NCI-H1092 (cell line): ENCODE results near the gene TPO.
"Not testable (repeated sequence)": the region's sequence is repeated elsewhere in the genome, so short reads cannot be mapped to it uniquely, and the experiment has no call there.

Experiments
- DNase-seq: peaks from one replicate; lab custom pipeline; 2025; lab: John Stamatoyannopoulos, UW

Gene TPO

DNA sequence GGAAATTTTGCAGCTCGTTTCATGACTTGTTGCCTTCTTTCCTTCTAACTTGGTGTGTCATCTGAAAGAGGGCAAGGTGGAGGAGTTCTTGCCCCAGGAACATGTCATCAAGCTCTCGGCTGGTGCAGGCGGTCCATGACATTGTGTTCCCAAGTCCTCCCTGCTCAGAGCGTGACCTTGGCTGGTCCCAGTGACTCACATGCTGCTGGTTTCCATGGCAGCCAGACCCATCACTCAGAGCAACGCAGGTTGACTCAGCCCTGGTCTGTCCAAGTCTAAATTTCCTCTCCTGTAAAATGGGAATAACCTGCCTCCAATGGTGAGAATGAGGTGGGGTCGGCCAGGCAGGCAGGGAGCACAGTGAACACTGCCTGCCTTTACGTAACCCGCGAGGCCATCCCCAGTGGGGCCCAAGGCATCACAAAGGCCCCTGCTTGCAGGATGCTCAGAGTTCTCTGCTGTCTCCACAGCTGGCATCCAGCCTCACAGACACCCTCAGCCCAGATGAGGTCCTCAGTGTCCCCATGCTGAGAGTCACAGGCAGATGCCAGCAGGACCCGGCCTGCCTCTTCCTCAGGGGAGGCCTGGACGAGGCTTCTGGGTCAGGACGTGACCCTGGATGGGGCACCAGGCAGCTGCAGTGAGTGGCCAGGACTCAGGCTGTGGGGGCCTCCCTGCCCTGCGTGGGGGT lies 143.7 kb downstream of the TPO start:
- no peak for DNase-seq

- no peak for DNase-seq
Observed at GRCh38 chr2:1557467-1557820, 144.2 kb downstream of the TPO start.

DNA sequence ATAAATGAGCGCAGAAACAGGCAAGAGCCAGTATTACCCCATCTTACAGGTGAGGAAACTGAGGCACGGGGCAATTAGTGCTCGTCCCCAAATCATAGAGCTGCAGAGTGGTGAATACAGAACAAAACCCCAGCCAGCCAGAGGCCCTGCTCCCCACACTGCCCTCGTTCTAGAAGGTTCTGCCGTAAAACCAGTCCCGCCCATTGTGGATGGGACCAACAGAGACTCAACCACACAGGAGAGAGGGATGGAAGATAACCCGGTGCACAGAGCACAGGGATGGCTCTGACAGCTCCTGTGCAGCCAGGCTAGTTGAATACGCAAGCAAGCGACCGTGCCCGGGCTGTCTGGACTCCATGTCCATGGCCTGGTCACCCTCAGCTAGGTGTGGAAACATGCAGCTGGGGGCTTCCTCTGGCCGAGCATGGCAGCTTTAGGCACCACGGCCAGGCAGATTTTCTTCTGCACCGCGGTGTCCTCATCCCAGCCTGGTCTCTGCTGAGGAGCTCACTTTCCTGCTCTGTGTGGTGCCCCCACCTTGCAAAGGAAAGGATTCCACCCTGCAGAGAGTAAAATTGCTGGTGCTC lies 146.4 kb downstream of the TPO start:
- DNase-seq = no peak

GRCh38 chr2:1561259-1561658 lies 148.0 kb downstream of the TPO start:
- DNase-seq = no peak

DNA sequence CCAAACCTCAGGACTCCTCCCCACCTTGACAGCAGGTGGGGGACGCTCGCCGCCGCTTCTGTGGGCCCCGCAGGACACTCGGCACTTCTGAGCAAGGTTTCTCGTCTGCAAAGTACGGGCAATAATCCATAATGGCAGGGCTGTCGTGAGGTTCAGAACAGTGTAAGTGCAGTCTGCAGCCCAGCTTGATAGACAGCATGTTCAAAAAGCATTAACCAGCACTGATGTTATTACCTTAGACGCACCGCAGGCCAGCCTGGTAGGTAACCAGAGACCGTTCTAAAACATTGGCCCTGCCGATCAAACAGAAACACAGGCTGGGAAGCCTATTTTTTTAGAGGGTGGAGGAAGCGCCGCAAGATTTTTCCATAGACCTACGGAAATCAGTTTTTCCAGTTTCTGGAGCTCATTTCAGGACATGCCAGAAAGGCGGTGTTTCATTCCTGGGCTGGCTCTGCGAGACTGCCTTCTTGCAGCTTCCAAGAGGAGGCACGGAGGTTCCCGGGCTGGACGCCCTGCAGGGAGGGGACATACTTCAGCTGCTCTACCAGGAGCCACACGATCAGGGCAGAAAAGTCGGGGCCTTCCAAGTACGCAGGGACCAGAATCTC lies 148.7 kb downstream of the TPO start:
- no peak for DNase-seq

GRCh38 chr2:1563084-1563857 lies 150.0 kb downstream of the TPO start:
- no peak for DNase-seq

GRCh38 chr2:1563943-1564891 lies 151.0 kb downstream of the TPO start:
- DNase-seq = no peak

DNA sequence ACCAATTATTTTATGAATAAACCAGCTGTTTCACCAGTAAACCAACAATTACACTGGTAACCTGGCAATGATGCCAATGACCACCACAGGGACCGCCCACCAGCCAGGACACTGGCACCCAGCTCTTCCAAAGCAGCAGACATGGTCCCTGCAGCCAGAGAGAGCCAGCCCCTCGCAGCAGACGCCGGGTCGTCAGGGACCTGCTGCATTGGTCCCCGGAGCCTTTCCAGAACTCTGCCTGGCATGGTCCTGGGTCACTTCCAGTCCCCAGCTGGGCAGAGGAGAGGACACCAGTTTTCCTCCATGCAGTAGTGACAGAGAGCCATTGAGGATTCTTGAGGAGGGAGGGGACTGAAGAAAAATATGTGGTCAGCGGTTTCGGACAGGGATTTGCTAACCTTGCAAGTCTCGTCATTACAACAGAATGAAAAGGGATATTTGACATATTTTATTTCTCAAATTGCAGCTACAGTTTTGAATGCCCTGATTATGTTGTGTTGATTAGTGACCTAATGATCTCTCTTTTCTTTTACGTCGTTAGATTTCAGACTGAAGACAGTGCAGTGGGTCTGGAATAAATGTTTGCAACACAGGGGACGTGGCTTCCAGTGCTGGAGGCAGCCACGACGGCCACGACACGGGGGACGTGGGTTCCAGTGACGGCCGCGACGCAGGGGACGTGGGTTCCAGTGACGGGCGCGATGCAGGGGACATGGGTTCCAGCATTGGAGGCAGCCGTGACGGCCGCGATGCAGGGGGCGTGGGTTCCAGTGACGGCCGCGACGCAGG lies 154.5 kb downstream of the TPO start:
- no peak for DNase-seq

- not testable (repeated sequence) for DNase-seq
Observed at GRCh38 chr2:1568345-1568668, 155.0 kb downstream of the TPO start.

DNA sequence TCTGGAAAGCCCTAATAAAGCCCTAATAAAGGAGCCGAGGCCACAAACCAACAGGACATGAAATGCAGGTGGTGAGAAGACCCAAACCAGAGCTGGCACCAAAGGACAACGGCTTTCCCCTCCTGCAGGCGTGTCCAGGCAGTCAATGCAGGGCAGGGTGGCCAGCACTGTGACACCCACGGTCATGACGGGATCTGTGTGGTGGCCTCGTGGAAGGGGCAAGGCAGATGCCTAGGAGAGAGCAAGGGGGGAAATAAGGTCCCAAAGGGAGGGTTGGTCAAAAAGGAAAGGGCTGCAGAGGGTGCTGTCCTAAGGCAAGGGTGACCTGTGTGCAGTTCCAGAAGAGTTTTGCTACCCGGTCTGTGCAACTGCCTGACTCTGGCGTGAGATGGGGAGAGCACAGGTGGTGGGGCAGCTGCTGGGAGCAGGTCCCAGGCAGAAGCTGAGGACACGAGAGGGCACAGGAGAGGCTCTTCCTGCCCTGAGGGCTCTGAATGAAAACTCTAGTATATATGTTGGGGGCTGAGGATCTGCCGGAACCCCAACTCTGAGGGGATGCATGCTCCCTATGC lies 156.7 kb downstream of the TPO start:
- no peak for DNase-seq

DNA sequence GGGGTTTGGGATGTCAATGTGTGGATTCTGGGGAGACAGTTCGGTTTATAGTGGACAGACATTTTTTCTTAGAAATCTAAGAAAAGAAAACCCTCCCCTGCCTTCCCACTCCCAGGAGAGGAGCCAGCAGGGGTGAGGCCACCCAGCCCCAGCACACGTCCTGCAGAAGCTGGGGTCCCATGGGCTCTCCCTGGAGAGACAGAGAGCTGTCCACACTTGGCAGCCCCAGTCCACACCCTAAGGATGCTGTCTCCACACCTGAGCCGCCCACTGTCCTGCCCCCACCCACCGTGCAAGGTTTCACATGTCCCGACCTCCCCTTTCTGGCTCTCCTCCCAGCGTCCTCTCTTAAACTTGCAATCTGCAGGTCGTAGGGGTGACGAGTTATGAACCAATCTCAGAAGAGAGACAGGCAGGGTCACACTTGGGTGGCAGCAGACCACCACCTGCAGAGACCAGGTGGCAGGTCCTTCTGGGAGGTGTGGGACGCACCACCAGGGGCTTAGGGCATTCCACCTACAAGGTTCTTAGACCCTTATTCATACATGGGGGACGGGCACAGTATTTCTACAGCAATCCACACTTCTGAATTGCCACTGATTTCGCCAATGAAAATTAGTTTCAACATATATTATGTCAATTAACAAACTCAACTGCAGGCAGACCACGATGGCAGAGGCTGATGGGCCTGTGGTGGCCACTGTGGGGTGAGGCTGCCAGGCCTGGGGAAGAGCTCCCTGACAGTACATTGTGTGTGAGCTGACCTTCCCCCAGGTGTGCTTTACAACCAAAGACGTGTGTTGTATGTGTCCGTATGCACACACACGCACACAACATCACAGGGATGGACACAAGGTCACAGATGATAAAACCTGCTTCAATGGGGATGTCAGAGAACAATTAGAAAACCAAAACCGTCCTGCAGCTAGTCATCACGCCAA lies 158.5 kb downstream of the TPO start:
- DNase-seq = no peak

DNA sequence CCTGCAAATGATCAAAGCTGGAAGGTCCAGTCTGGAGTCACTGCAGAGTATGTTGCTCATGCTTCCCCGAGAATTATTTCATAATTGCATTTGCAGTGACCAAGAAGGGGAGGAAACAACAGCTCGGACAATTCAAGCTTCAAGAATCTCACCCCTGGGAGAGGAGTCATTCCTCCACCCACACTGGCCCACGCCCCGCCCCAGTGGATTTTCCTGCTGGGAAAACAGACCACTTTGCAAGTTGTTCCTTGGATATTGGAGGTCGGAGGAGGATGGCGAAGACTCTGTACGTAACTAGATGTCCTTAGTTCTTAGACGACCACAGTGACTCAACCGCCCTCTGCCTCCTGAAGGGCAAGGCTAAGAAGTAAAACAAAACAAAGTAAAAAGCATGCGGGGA lies 159.4 kb downstream of the TPO start:
- DNase-seq = no peak

GRCh38 chr2:1577846-1578245 lies 164.6 kb downstream of the TPO start:
- DNase-seq = no peak

DNA sequence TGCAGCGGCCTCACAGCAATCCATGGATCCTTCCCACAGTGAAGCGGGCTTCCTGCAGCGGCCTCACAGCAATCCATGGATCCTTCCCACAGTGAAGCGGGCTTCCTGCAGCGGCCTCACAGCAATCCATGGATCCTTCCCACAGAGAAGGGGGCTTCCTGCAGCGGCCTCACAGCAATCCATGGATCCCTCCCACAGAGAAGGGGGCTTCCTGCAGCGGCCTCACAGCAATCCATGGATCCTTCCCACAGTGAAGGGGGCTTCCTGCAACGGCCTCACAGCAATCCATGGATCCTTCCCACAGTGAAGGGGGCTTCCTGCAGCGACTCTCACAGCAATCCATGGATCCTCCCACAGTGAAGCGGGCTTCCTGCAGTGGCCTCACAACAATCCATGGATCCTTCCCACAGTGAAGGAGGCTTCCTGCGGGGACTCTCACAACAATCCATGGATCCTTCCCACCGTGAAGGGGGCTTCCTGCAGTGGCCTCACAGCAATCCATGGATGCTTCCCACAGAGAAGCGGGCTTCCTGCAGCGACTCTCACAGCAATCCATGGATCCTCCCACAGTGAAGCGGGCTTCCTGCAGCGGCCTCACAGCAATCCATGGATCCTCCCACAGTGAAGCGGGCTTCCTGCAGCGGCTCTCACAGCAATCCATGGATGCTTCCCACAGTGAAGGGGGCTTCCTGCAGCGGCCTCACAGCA lies 168.1 kb downstream of the TPO start:
- DNase-seq = not testable (repeated sequence)

DNA sequence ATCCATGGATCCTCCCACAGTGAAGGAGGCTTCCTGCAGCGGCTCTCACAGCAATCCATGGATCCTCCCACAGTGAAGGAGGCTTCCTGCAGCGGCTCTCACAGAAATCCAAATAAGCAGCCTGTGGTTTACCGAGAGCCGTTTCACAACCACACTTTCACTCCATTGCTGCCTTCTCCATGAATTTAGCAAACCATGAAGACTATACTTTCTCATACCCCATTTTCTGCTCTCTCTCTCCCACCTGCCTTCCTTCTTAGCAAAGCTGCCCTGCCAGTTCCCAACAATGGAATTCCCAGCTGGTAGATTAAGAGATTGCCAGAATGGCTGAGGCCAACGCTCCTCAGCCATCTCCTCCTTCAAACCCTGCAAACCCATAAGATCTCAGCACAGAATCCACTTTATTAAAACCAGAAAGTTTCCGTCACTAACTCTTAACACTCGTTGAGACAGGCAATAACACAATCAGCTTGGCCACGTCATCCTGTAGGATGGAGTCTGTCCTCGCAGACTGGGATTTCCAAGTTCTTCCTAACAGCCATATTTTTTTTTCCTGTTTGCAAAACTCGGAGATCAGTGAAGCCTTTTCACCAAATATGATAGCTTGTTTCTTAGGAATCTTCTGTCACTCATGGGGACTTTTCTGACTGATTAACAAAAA lies 168.8 kb downstream of the TPO start:
- DNase-seq = no peak

DNA sequence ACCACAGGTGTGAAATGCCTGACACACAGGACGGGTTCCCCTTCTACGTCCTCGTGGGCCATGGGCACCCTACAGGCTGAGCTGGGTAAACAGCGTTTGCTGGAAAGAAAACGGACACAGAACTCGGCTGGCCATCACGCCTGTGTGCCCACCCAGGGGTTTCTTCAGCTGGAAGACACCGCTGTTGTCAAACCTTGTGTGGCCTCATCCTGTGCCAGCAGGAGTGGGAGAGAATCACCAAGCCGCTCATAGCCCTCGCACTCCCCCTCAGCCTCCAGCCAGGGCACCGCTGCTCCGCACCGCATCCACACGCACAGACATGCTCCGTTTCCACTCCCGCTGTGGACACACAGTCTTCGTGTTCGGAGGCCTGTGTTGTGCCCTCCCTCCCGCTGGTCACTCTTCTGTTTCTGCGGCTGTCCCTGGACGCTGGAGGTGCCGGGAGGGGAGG lies 169.7 kb downstream of the TPO start:
- no peak for DNase-seq

DNA sequence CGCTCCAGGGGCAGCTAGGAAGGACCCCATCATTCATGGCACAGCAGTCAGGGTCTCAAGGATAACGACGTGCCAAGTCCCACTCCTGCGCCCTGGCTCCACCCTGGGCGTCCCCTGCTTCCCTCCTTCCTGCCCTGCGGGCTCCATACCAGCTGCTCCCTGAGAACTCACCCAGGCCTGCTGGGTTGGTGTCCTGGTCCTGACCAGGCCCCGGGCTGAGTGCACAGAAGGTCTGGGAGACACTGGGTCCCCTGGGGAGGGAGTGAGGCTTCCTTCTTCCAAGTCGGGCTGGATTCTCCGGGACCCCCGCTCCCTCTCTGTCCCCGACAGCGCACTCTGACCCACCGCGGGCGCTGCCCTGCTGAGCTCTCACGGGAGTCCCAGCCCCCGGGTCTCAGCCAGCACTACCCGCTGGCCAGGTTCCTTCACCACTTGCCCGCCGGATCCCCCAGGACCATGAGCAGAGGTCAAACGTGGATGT lies 170.8 kb downstream of the TPO start:
- no peak for DNase-seq
